ENCODE data around the gene C10orf71. TPM values are rescaled to one million over a fixed set of nuclear protein-coding genes. Genes with fewer than 3 reads are reported as not detected.

C10orf71 gene
- total RNA-seq, 2 experiments from 2014 or later = not detected

GRCh38 chr10:49369216-49370162 lies 70.5 kb downstream of the C10orf71 start:
- peaks cover 3% of the 10 kb centered on the region for H3K27me3 Mint-ChIP-seq
- no peak for DNase-seq
- no peak overlapping the region for H3K4me3 Mint-ChIP-seq
- H3K36me3 Mint-ChIP-seq = no peaks in the 10 kb centered on the region
- no peaks in the 10 kb centered on the region for H3K4me1 Mint-ChIP-seq
- no peak overlapping the region for H3K27ac Mint-ChIP-seq
- H3K9me3 Mint-ChIP-seq = no peaks in the 10 kb centered on the region

- no peak overlapping the region for H3K27ac Mint-ChIP-seq
- H3K4me3 Mint-ChIP-seq = no peak overlapping the region
Measured at GRCh38 chr10:49370326-49371100, 71.5 kb downstream of the C10orf71 start.

DNA sequence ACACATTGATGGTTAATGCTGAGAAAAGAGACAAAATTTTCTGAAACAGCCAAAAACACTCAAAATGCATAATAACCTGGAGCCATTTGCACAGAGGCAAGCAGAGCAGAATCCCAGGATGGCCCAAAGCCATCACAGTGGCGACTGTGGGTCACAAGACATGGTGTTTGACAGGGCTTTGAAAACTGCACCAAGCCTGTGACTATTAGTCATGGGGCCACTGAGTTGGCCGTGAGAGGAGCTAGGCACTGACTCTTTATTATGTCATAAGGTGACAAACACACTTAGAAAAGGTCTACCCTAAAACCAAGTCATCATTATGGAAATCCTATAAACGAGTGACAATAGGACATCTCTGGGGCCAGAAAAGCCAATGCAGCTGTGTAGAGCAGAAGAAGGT lies 73.0 kb downstream of the C10orf71 start:
- Mint-ChIP-seq H3K36me3 (no peaks in the 10 kb centered on the region), H3K4me1 (no peaks in the 10 kb centered on the region), H3K27me3 (no peaks in the 10 kb centered on the region), H3K9me3 (no peaks in the 10 kb centered on the region), H3K4me3 (no peak overlapping the region), H3K27ac (no peak overlapping the region)
- no peak for DNase-seq

More at GRCh38 chr10:49370326-49371100, 71.5 kb downstream of the C10orf71 start:
- Mint-ChIP-seq H3K36me3 (no peaks in the 10 kb centered on the region), H3K9me3 (no peaks in the 10 kb centered on the region), H3K27me3 (peaks cover 3% of the 10 kb centered on the region), H3K4me1 (no peaks in the 10 kb centered on the region)
- no peak for DNase-seq

DNA sequence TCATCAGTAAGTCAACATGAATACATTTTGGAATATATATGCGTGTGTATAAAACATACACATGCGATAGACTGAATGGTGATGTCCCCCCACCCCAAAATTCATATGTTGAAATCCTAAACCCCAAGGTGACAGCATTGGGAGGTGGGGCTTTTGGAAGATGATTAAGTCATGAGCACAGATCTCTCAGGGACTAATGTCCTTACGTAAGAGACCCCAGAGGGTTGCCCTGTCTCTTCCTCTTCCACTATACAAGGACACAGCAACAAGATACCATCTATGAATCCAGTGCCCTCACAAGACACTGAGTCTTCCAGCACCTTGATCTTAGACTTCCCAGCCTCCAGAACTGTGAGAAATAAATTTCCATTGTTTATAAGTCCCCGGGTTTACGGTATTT lies 74.4 kb downstream of the C10orf71 start:
- Mint-ChIP-seq H3K4me3 (no peak overlapping the region), H3K27me3 (no peaks in the 10 kb centered on the region), H3K36me3 (no peaks in the 10 kb centered on the region), H3K4me1 (no peaks in the 10 kb centered on the region), H3K9me3 (no peaks in the 10 kb centered on the region), H3K27ac (no peak overlapping the region)
- no peak for DNase-seq

DNA sequence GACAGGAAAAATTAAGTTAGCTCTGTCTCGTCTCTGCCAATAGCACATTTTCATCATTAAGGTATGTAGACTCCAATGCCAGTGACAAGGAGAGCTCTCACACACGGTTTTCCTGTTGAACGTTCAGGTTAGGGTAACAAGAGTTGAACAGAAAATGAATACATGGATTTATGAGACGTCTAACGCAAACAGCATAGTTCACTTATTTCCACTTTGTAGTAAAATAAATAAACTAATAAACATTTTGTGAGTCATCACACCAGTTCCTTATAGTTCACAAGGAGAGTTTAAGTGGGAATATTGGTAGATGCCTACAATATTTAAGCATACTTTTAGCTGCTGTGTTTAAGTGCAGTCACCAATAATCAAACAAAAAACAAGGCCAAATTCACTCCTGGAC lies 75.8 kb downstream of the C10orf71 start:
- Mint-ChIP-seq H3K4me1 (no peaks in the 10 kb centered on the region), H3K27me3 (no peaks in the 10 kb centered on the region), H3K4me3 (no peak overlapping the region), H3K36me3 (no peaks in the 10 kb centered on the region), H3K27ac (no peak overlapping the region), H3K9me3 (no peaks in the 10 kb centered on the region)
- no peak for DNase-seq

DNA sequence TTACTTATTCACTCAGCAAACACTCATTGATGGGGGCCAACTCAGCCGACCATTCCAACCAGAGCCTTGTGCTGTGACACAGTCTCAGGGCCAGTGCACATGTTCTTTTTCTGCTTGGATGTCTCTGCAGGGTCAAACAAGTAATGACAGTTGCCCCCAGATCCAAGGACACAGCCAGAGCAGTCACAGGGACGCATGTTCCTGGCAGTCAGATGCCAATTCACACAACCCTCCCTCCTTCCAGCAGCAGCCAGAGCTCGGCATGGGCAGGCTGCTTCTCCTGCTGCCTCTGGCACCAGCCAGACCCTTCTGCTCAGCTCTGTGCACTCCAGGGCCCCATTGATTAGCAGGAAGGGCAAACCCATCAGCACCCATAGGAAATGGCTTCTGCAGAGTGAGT lies 76.6 kb downstream of the C10orf71 start:
- no peak for DNase-seq
- Mint-ChIP-seq H3K4me1 (no peaks in the 10 kb centered on the region), H3K4me3 (no peak overlapping the region), H3K9me3 (no peaks in the 10 kb centered on the region), H3K27ac (no peak overlapping the region), H3K36me3 (no peaks in the 10 kb centered on the region), H3K27me3 (no peaks in the 10 kb centered on the region)

Other genes starting within 250 kb of the C10orf71 start
- gene VSTM4, start 183.6 kb upstream of the C10orf71 start, total RNA-seq = not detected
- not detected for gene FAM170B, start 165.1 kb upstream of the C10orf71 start, total RNA-seq
- gene TMEM273, start 110.8 kb upstream of the C10orf71 start, total RNA-seq = under 1 TPM; 0.76 to 0.80 TPM
- gene DRGX, start 96.9 kb downstream of the C10orf71 start, total RNA-seq = not detected
- 10 to 100 TPM; 14.2 to 22.1 TPM for gene ERCC6, start 240.0 kb downstream of the C10orf71 start, total RNA-seq

All from activated naive CD8-positive, alpha-beta T cell treated with anti-CD3 and anti-CD28 coated beads for 36 hours (primary cell).